Suppressor macrophage treated with lipopolysaccharide for 1 hour (primary cell): ENCODE measurements around the gene NPAS1.

Experiments
- DNase-seq, 3 donors: peaks; one replicate each; pipeline ENCODE4 v3.0.0-alpha.2; 2020 to 2022

Gene NPAS1

DNA sequence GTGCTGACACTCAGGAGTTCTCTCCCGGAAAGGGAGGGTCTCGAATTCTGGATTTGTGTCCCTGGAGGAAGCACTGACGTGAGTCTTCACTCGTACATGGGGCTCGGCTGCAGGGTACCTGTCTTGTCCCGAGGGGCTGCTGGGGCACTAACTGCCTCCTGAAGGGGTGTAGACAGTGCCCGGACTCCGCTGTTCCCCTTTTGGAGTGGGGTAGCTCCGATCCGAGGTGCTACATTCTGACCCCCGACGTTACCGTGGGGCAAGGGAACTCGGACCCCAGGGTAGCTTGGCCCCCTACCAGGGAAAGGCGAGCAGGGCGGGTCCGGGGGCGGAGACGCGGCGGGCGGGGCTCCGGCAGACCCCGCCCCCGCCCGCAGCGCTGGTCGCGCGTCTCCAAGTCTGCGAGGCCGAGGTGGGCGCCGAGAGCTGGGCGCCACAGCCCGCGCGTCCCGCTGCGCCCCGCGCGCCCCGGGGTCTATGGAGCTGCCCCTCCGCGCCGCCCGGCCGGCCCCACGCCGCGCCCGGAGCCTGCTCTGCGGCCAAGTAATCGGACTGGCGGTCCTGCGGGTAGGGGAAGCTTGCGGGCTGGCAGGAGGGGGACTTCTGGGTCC lies at the start of gene NPAS1:
NPAS1 (plus strand) TSS at position 407 of the 611 bp plus-strand sequence. CDS start 1,211 bp downstream, outside the sequence.
- DNase-seq = peak in 2 of 3 donors; percentile 18 to 52

GRCh38 chr19:46970815-46971214 lies 48.8 kb upstream of the NPAS1 start:
- no peak for DNase-seq

DNA sequence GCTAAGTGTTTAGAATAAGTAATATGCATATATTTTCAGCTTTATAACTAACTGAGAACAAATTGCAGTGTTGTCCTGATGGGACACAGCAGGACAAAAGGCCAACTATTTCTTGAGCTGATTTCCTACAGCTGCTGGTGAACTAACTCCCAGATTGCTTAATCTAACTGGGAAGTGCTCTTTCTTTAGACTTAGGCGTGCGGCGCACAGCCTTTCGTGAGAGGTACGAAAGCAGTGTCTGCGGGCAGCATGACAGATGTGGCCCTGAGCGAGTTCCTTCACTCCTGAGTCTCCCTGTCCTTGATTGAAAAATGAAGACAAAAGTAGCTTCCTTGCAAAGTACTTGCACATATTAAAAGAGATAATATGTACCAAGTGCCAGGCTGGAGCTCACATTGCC lies 47.3 kb upstream of the NPAS1 start:
- DNase-seq = peak in 2 of 3 donors; percentile 58

- DNase-seq = no peak
Observed at GRCh38 chr19:46974181-46974580, 45.5 kb upstream of the NPAS1 start.

DNA sequence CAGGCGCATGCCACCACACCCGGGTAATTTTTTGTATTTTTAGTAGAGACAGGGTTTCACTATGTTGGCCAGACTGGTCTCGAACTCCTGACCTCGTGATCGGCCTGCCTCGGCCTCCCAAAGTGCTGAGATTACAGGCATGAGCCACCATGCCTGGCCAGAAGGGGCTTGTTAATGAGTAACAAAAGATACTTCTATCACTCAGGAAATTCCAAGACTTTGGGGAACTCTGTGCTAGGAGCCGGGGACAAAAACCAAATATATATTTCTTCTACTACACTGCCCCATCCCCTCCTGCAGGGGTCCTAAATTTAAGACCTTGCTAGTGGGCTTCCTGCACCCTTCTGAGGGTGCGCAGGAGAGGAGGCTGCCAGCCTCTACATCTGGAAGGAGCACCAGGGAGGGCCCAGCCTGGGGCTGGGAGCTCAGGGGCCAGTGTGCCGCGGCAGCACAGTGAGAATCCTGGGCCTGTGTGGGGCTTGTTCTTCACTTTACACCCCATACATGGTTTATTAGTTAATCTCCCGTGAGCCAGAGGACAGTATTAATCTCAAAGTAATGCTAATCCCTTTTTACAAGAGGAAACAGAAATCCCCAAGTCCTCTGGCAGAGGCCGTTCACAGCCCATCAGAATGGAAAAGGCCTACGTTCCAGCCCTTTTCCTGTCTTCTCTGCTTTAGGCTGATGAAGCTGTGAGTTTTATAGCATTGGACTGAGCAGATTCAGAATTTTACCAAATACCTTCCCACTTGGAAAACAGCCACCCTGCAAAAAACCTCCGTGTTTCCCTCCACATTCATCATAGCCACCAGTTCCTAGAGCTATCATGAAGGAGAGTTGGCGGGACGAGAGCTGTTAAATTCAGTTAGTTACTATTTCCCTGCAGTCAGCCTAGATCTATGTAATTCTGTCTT lies 44.4 kb upstream of the NPAS1 start:
- no peak for DNase-seq

DNA sequence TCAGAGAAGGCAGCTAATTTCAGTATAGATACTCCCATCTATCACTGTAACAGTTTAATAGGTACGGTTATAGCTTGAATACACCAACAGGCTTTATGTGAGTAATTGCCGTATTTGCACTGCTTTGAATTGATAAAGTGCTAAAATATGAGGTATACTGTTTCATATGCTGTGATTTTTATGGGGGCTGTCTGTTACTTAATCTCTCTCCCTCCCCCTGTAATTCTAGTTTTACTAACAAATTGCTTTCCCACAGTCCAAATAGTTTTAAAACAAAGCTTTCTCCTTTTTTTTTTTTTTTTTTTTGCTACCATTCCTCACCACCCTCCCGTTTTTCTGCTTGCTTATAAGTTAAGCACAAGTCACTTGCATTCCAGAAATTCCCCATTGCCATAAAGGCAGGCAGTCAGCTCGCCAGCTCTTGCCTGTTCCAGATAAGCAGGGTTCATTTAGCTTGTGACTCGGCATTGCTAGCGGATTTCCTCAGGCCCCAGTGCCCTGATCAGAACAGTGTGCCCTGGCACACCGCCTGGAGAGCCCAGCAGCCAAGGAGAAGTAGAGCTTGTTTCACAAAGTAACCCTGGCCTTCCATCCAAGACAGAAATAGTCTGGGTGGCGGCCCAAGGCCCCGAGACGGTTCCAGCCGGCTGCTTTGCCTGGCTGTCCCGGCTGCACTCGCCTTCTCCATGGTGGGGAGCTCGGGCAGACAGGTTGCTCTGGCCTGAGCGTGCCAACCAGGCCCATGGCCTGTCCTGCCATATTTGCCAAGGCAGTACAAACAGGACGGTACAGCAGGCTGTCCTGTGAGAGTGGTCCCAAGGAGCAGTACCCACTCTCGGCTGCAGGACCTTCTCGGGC lies 43.5 kb upstream of the NPAS1 start:
- peak in 2 of 3 donors; percentile 32 to 47 for DNase-seq

GRCh38 chr19:46976845-46977320 lies 42.8 kb upstream of the NPAS1 start:
- peak in 2 of 3 donors; percentile 17 to 36 for DNase-seq

- no peak for DNase-seq
Observed at GRCh38 chr19:46977548-46977947, 42.1 kb upstream of the NPAS1 start.

DNA sequence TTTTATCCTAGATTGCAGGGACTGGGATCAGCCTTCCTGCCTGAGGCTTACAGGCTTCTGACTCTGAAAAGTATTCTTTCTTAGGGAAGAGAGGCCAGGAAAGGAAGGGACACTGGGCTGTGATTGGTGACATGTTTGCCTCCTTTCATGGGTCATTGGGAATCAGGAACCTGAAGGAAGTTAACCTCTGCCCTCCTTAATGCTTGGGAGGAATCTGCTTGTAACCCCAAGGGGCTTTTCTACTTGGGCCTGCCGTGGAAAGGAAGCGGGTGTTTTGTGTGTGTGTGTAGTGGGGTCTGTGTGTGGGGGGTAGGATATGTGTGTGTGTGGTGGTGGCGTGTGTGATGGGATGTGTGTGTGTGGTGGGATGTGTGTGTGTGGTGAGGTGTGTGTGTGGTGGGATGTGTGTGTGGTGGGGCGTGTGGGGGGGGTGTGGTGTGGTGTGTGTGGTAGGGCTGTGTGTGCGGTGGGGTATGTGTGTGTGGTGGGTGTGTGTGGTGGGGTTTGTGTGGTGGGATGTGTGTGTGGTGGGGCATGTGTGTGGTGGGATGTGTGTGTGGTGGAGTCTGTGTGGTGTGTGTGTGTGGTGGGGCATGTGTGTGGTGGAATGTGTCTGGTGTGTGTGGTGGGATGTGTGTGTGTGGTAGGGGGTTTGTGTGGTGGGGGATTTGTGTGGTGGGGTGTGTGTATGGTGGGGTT lies 41.3 kb upstream of the NPAS1 start:
- peak; percentile 42 to 50 (median 48) for DNase-seq

GRCh38 chr19:46979126-46980105 lies 40.2 kb upstream of the NPAS1 start:
- no peak for DNase-seq

GRCh38 chr19:46980761-46981160 lies 38.9 kb upstream of the NPAS1 start:
- DNase-seq = no peak

- peak; percentile 74 to 79 (median 74) for DNase-seq
Observed at GRCh38 chr19:46981286-46981945, 38.2 kb upstream of the NPAS1 start.

GRCh38 chr19:46983097-46983496 lies 36.5 kb upstream of the NPAS1 start:
- no peak for DNase-seq

DNA sequence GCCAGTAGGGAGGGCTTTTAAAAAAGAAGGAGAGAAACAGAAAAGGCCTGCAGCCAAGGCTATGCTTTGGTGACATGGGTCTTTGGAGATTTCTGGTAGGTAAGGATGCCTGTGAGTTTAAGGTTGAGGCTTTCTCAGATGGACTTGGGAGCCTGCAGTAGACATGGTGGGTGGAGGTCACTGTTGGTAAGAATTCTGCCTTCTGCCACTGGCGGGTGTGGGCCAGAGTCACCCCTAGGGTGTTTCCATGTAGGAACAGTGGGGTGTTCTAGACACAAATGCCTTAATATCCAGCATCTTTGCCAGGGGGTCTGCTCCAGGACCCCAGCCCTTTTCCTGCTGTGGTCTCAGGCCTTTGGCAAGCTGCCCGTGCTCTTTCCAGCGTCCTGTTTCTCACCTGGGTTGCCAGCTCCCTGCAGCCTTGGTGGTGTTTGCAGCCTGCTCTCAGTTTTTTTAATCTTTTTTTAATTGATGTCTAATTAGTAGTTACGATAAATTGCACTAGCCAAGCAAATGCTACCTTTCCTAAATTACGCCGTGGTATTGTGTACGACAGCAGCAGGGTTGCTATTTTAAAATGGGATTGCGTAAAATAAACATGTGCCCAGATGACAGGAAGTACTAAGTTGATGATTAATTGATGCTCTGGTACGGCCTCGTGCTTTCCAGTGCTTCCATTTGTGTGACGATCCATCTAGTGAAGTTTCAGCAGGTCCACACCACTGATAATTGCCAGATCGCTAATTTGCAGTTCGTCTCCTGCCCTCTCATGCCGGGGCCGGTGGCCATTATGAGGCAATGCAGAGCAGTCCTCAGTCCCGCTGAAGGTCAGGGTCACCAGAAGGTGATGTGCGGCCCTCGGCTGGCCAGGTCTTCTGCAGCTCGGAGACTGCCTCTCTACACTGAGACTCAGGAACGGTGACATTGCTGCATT lies 35.3 kb upstream of the NPAS1 start:
- peak; percentile 72 to 85 (median 84) for DNase-seq

GRCh38 chr19:46985542-46986415 lies 33.9 kb upstream of the NPAS1 start:
- DNase-seq = no peak

DNA sequence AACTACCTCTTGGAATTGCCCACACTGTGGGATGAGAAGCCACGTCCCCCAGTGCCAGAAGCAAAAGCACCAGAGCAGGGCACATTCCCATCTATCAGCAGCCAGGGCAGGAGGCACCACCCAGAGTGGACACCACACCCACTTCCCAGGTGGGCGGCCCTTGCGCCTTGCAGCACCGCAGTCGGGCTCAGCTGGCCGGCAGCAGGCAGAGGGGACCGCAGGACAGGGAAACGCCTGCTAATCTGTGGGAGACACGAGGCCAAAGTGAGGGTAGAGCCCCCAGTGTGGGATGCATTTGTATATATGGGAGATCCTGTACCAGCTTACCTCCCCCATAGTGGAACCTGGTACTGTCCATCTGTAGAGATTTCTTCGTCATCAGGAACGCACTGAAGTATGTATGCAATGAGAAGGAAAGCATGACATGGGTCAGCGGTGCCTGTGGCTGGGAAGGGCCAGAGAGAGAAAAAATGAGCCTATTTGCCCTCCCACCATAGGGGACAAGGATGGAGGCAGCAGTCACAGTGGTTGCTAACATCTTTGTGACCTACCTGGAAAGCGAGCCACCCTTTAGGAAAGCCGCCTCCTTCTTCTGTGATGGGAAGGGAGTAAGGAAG lies 30.9 kb upstream of the NPAS1 start:
- DNase-seq = no peak

GRCh38 chr19:46990991-46991676 lies 28.5 kb upstream of the NPAS1 start:
- DNase-seq = peak; percentile 77 to 81 (median 79)
